MM.1S (cell line): Measurements from ENCODE around the gene BLOC1S2.

Experiments used
- DNase-seq: peaks from one replicate; pipeline ENCODE4 v3.0.0-alpha.2; 2015
- H2AFZ ChIP-seq: fragments of 300-600 bp; sonication (generic); 2 replicates; pipeline ENCODE4 v1.6.0; 2016; ENCODE audit warnings: antibody characterized with exemption, low read length
- H3F3A ChIP-seq: fragments of 300-600 bp; sonication (generic); 2 replicates; pipeline ENCODE4 v1.6.1; 2016; ENCODE audit warnings: mild to moderate bottlenecking, antibody characterized with exemption, low read length, moderate library complexity, mixed read lengths; ENCODE audit not compliant: insufficient read depth
- H3K27ac ChIP-seq: fragments of 300-600 bp; sonication (generic); 2 replicates; pipeline ENCODE4 v1.5.1; 2016; ENCODE audit warnings: mild to moderate bottlenecking, low read length
- H3K27me3 ChIP-seq: fragments of 300-600 bp; sonication (generic); replicated peaks from 2 replicates; pipeline ENCODE4 v1.6.0; 2016; ENCODE audit warnings: low read length; ENCODE audit not compliant: insufficient read depth
- H3K36me3 ChIP-seq: fragments of 300-600 bp; sonication (generic); replicated peaks from 2 replicates; pipeline ENCODE4 v1.6.1; 2016; ENCODE audit warnings: mild to moderate bottlenecking, low read length, mixed read lengths; ENCODE audit not compliant: insufficient read depth
- H3K4me1 ChIP-seq: fragments of 300-600 bp; sonication (generic); 2 replicates; pipeline ENCODE4 v1.6.1; 2016; ENCODE audit warnings: low read length, mixed read lengths
- H3K4me2 ChIP-seq: fragments of 300-600 bp; sonication (generic); 2 replicates; pipeline ENCODE4 v1.6.0; 2016; ENCODE audit warnings: low read depth, low read length
- H3K4me3 ChIP-seq: fragments of 300-600 bp; sonication (generic); 2 replicates; pipeline ENCODE4 v1.5.1; 2016; ENCODE audit warnings: low read length, mixed read lengths
- H3K79me2 ChIP-seq: fragments of 300-600 bp; sonication (generic); 2 replicates; pipeline ENCODE4 v1.6.1; 2016; ENCODE audit warnings: mixed run types, low read length, mixed read lengths
- H3K9ac ChIP-seq: fragments of 300-600 bp; sonication (generic); 2 replicates; pipeline ENCODE4 v1.6.1; 2016; ENCODE audit warnings: low read length, mixed read lengths
- H3K9me2 ChIP-seq: fragments of 300-600 bp; sonication (generic); replicated peaks from 2 replicates; pipeline ENCODE4 v1.6.1; 2016; ENCODE audit warnings: mild to moderate bottlenecking, low read length, mixed read lengths; ENCODE audit not compliant: insufficient read depth
- H3K9me3 ChIP-seq: fragments of 300-600 bp; sonication (generic); replicated peaks from 2 replicates; pipeline ENCODE4 v1.6.1; 2016; ENCODE audit warnings: mild to moderate bottlenecking, low read length, mixed read lengths; ENCODE audit not compliant: insufficient read depth
- H4K20me1 ChIP-seq: fragments of 300-600 bp; sonication (generic); 2 replicates; pipeline ENCODE4 v1.6.1; 2016; ENCODE audit warnings: mild to moderate bottlenecking, low read length, moderate library complexity, mixed read lengths; ENCODE audit not compliant: insufficient read depth
- CTCF ChIP-seq: fragments of 300-600 bp; sonication (generic); IDR thresholded peaks from 2 replicates; pipeline ENCODE4 v1.5.1; 2016; ENCODE audit warnings: antibody characterized with exemption, low read length, mixed read lengths
- EZH2 ChIP-seq: fragments of 300-600 bp; sonication (generic); optimal IDR thresholded peaks from 2 replicates; pipeline ENCODE3; 2017; ENCODE audit warnings: low read depth, mild to moderate bottlenecking, antibody characterized with exemption, low read length, mixed read lengths
- EZH2phosphoT487 ChIP-seq: fragments of 300-600 bp; sonication (generic); IDR thresholded peaks from 2 replicates; pipeline ENCODE4 v1.6.1; 2018; ENCODE audit warnings: antibody characterized with exemption, low read length

The BLOC1S2 gene

GRCh38 chr10:100267239-100268104 is 19.0 kb downstream of the BLOC1S2 start, which contains the start of gene CWF19L1:
Gene CWF19L1 (minus strand): TSS chr10:100267638. CDS start chr10:100267593, 45 bp downstream.
- Histone ChIP-seq H3K9me2 (no peaks in the 10 kb centered on the region), H3K27ac (peak within 1 kb of the TSS; percentile 43; the same call in 1 of the 2 replicates)
- peak; percentile 79 for DNase-seq

GRCh38 chr10:100265821-100266485 is 20.5 kb downstream of the BLOC1S2 start:
- peaks cover 46% of the 10 kb centered on the region for H3K79me2 ChIP-seq
- TF ChIP-seq CTCF (no peak), EZH2 (no peak), EZH2phosphoT487 (no peak)
- peaks cover 7% of the 10 kb centered on the region for H3K4me1 ChIP-seq
- 0 out of 2 replicates have a peak, but pooled peaks cover 3% of the 10 kb centered on the region for H3F3A ChIP-seq
- DNase-seq = no peak
- no peaks in the 10 kb centered on the region for H3K27me3 ChIP-seq
- no peaks in the 10 kb centered on the region for H3K9me2 ChIP-seq
- no peaks in the 10 kb centered on the region for H4K20me1 ChIP-seq
- H3K36me3 ChIP-seq = no peaks in the 10 kb centered on the region
- no peak overlapping the region for H3K27ac ChIP-seq
- H2AFZ ChIP-seq = no peak overlapping the region
- H3K9me3 ChIP-seq = no peaks in the 10 kb centered on the region
- H3K4me2 ChIP-seq = peak overlapping the region; percentile 94; the same call in 1 of the 2 replicates
- H3K4me3 ChIP-seq = no peak overlapping the region
- H3K9ac ChIP-seq = no peak overlapping the region

More at GRCh38 chr10:100267239-100268104, 19.0 kb downstream of the BLOC1S2 start, which contains the start of gene CWF19L1:
- Histone ChIP-seq H4K20me1 (no peaks in the 10 kb centered on the region), H2AFZ (peak within 1 kb of the TSS; percentile 94), H3K4me2 (peak within 1 kb of the TSS; percentile 94), H3K36me3 (no peaks in the 10 kb centered on the region), H3K27me3 (no peaks in the 10 kb centered on the region), H3F3A (0 out of 2 replicates have a peak, but pooled peaks cover 3% of the 10 kb centered on the region), H3K9me3 (no peaks in the 10 kb centered on the region), H3K4me3 (peak within 1 kb of the TSS; percentile 100), H3K79me2 (peaks cover 39% of the 10 kb centered on the region), H3K4me1 (peaks cover 7% of the 10 kb centered on the region), H3K9ac (peak within 1 kb of the TSS; percentile 92)
- TF ChIP-seq EZH2phosphoT487 = no peak

- TF ChIP-seq EZH2 = no peak
- TF ChIP-seq CTCF = no peak
- no peak for TF ChIP-seq EZH2phosphoT487
- H3F3A ChIP-seq = no peaks in the 10 kb centered on the region
- no peaks in the 10 kb centered on the region for H4K20me1 ChIP-seq
- no peaks in the 10 kb centered on the region for H3K9me2 ChIP-seq
- no peak overlapping the region for H3K4me3 ChIP-seq
- DNase-seq = no peak
- H3K9ac ChIP-seq = no peak overlapping the region
- no peaks in the 10 kb centered on the region for H3K9me3 ChIP-seq
- no peaks in the 10 kb centered on the region; the same call in 1 of the 2 replicates for H3K36me3 ChIP-seq
- H3K4me2 ChIP-seq = no peak overlapping the region
- H3K79me2 ChIP-seq = no peaks in the 10 kb centered on the region
- no peak overlapping the region for H2AFZ ChIP-seq
- H3K4me1 ChIP-seq = no peaks in the 10 kb centered on the region
- no peaks in the 10 kb centered on the region for H3K27me3 ChIP-seq
- no peak overlapping the region for H3K27ac ChIP-seq
Observed at GRCh38 chr10:100254191-100254590, 32.3 kb downstream of the BLOC1S2 start.
